ENCODE data around the gene JPT2. TPM values are rescaled to one million over a fixed set of nuclear protein-coding genes. Genes with fewer than 3 reads are reported as not detected.

Gene JPT2
- total and polyA plus RNA-seq, 10 of the 15 experiments (the other 5 are each of a cell fraction or from before 2014, with no cell fraction given): 11.7 to 78.4 (median 48.4) TPM

- Histone ChIP-seq H4K20me1 (ENCODE audit: control insufficient read depth, insufficient read depth) (no peaks in the 10 kb centered on the region), H3K4me2 (ENCODE audit: control insufficient read depth, insufficient read depth) (no peak overlapping the region), H3K36me3 (ENCODE audit: control insufficient read depth in 2 of 2, insufficient read depth in 2 of 2, low read length in 1 of 2) (peaks cover 5 to 26% of the 10 kb centered on the region in 2 experiments), H3K79me2 (ENCODE audit: control insufficient read depth, insufficient read depth, low read length) (no peaks in the 10 kb centered on the region), H2AFZ (ENCODE audit: control insufficient read depth, low read depth, low read length) (no peak overlapping the region), H3K4me3 (no peak overlapping the region), H3K27ac (ENCODE audit: control insufficient read depth, insufficient read depth) (no peak overlapping the region), H3K9me3 (replicated peaks; ENCODE audit: control insufficient read depth, insufficient read depth, low read length) (no peaks in the 10 kb centered on the region), H3K9ac (ENCODE audit: control insufficient read depth, insufficient read depth, low read length) (no peak overlapping the region), H3K4me1 (ENCODE audit: control insufficient read depth, insufficient read depth, low read length) (no peaks in the 10 kb centered on the region), H3K27me3 (replicated peaks in 1 of 2; ENCODE audit: control insufficient read depth in 2 of 2, insufficient read depth in 2 of 2, low read length in 1 of 2) (no peaks in the 10 kb centered on the region)
- ChIA-PET POLR2A (no interaction called here), CTCF (no interaction called here), RAD21 (ENCODE audit: unreplicated experiment) (no interaction called here), SMC1A (ENCODE audit: uncharacterized antibody, unreplicated experiment) (no interaction called here)
- no TSS peak for BruUV-seq (replicated peaks)
- in situ Hi-C loops (cut with MboI) (no loop called here), intact Hi-C loops (cut with micrococcal nuclease; ENCODE audit: unreplicated experiment) (no loop called here)
- DNase-seq (ENCODE audit: low read depth, low spot score) (no peak), FAIRE-seq (no peak), ATAC-seq (no peak)
- no peak for TF ChIP-seq ELK1 (IDR thresholded peaks at IDR 0.05; ENCODE audit: low read depth, low read length)
- no peak for TF ChIP-seq POLR2AphosphoS5 (IDR thresholded peaks at IDR 0.05; ENCODE audit: low read length)
- TF ChIP-seq E4F1 (IDR thresholded peaks at IDR 0.05; ENCODE audit: borderline replicate concordance, partially characterized antibody): no peak
- TF ChIP-seq POU2F2 (IDR thresholded peaks at IDR 0.05; ENCODE audit: borderline replicate concordance, low read depth, low read length): no peak
- TF ChIP-seq EP300 (IDR thresholded peaks at IDR 0.05; ENCODE audit: borderline replicate concordance in 1 of 2, control insufficient read depth in 1 of 2, low read depth in 2 of 2, low read length in 2 of 2): no peak
- no peak for TF ChIP-seq BHLHE40 (IDR thresholded peaks at IDR 0.05; ENCODE audit: borderline replicate concordance in 1 of 2, low read depth in 2 of 2, low read length in 1 of 2)
- no peak for TF ChIP-seq SMAD5 (IDR thresholded peaks at IDR 0.05; ENCODE audit: low read depth)
- TF ChIP-seq E2F4 (IDR thresholded peaks at IDR 0.05; ENCODE audit: low read depth, low read length): no peak
- no peak for TF ChIP-seq CHD2 (IDR thresholded peaks at IDR 0.05; ENCODE audit: borderline replicate concordance, low read depth, low read length)
- TF ChIP-seq MLLT1 (IDR thresholded peaks at IDR 0.05): no peak
- no peak for TF ChIP-seq RB1 (IDR thresholded peaks at IDR 0.05; ENCODE audit: borderline replicate concordance)
- no peak for TF ChIP-seq SMC3 (IDR thresholded peaks at IDR 0.05; ENCODE audit: borderline replicate concordance, low read length)
- TF ChIP-seq SMARCA5 (IDR thresholded peaks at IDR 0.05): no peak
- no peak for TF ChIP-seq NFYA (IDR thresholded peaks at IDR 0.05; ENCODE audit: borderline replicate concordance, low read depth, low read length)
- no peak for TF ChIP-seq IKZF2 (IDR thresholded peaks at IDR 0.05)
- TF ChIP-seq RFX5 (IDR thresholded peaks at IDR 0.05; ENCODE audit: low read depth, low read length): no peak
- 91% methylated on average over 14 of the region's 15 CpGs for WGBS (ENCODE audit: insufficient coverage, insufficient replicate concordance, low lambda C conversion rate, missing lambda C conversion rate)
Measured at GRCh38 chr16:1665829-1666228, 12.2 kb upstream of the JPT2 start.
